ENCODE measurements around the gene SLC8A3. TPM values are rescaled to one million over a fixed set of nuclear protein-coding genes. Genes with fewer than 3 reads are reported as not detected.

The SLC8A3 gene
- total RNA-seq, 1 experiment from 2014 or later = not detected

DNA sequence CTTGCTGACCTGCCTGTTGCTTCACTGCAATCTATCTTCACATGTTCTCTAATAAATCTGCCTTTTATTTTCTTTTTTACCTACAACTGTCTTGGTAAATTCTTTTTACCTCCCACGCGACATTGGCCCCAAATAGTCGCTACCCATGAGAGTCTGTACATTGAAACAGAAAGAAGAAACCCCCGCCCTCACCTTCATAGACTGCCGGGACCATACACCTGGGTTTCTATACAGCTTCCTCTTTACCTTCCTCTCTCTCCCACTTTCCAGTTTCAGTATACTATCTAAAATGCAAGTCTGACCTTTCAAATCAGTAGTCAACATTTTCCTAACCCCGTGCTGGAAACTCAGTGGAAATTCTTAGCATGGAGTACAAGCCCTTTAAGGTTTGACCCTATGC, 4.8 kb downstream of the SLC8A3 start:
- no TSS peak for BruUV-seq (replicated peaks)
- no peak overlapping the region for H3K27ac Mint-ChIP-seq (ENCODE audit: unreplicated experiment)
- ChIA-PET POLR2A (no interaction called here), CTCF (no interaction called here)
- H3K9me3 Mint-ChIP-seq (ENCODE audit: unreplicated experiment) = no peaks in the 10 kb centered on the region
- Histone ChIP-seq H3K9me3 (no peaks in the 10 kb centered on the region), H3K4me1 (no peaks in the 10 kb centered on the region; the same call in 1 of the 2 replicates), H3K36me3 (ENCODE audit: control insufficient read depth, insufficient read depth, low read length) (no peaks in the 10 kb centered on the region), H3K4me3 (ENCODE audit: low read depth, low read length) (no peak overlapping the region), H3K27me3 (replicated peaks; ENCODE audit: control insufficient read depth, insufficient read depth, low read length) (peaks cover 1% of the 10 kb centered on the region; the same call in 1 of the 2 replicates)
- H3K27me3 Mint-ChIP-seq (ENCODE audit: insufficient read depth, unreplicated experiment) = peaks cover 13% of the 10 kb centered on the region
- no peak overlapping the region for H3K4me3 Mint-ChIP-seq (ENCODE audit: unreplicated experiment)
- H3K36me3 Mint-ChIP-seq (ENCODE audit: insufficient read depth, unreplicated experiment) = no peaks in the 10 kb centered on the region
- TF ChIP-seq, protein P1, sequence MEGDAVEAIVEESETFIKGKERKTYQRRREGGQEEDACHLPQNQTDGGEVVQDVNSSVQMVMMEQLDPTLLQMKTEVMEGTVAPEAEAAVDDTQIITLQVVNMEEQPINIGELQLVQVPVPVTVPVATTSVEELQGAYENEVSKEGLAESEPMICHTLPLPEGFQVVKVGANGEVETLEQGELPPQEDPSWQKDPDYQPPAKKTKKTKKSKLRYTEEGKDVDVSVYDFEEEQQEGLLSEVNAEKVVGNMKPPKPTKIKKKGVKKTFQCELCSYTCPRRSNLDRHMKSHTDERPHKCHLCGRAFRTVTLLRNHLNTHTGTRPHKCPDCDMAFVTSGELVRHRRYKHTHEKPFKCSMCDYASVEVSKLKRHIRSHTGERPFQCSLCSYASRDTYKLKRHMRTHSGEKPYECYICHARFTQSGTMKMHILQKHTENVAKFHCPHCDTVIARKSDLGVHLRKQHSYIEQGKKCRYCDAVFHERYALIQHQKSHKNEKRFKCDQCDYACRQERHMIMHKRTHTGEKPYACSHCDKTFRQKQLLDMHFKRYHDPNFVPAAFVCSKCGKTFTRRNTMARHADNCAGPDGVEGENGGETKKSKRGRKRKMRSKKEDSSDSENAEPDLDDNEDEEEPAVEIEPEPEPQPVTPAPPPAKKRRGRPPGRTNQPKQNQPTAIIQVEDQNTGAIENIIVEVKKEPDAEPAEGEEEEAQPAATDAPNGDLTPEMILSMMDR (IDR thresholded peaks at IDR 0.05; ENCODE audit: insufficient read depth in 1 of 2, low read depth in 1 of 2, low read length in 1 of 2, severe bottlenecking in 1 of 2, unreplicated experiment in 1 of 2) = no peak
- H3K4me1 Mint-ChIP-seq (ENCODE audit: low read depth, unreplicated experiment) = no peaks in the 10 kb centered on the region
- DNase-seq = no peak
- intact Hi-C loops (cut with micrococcal nuclease; ENCODE audit: unreplicated experiment) = no loop called here

GRCh38 chr14:70181276-70181675, 7.5 kb downstream of the SLC8A3 start:
- BruUV-seq (replicated peaks) = no TSS peak
- TF ChIP-seq, protein P1 (IDR thresholded peaks at IDR 0.05; ENCODE audit: insufficient read depth in 1 of 2, low read depth in 1 of 2, low read length in 1 of 2, severe bottlenecking in 1 of 2, unreplicated experiment in 1 of 2) = no peak
- Mint-ChIP-seq H3K27ac (ENCODE audit: unreplicated experiment) (no peak overlapping the region), H3K27me3 (ENCODE audit: insufficient read depth, unreplicated experiment) (peaks cover 10% of the 10 kb centered on the region), H3K4me3 (ENCODE audit: unreplicated experiment) (no peak overlapping the region), H3K4me1 (ENCODE audit: low read depth, unreplicated experiment) (no peaks in the 10 kb centered on the region), H3K36me3 (ENCODE audit: insufficient read depth, unreplicated experiment) (no peaks in the 10 kb centered on the region), H3K9me3 (ENCODE audit: unreplicated experiment) (no peaks in the 10 kb centered on the region)
- intact Hi-C loops (cut with micrococcal nuclease; ENCODE audit: unreplicated experiment) = no loop called here
- Histone ChIP-seq H3K4me1 (no peaks in the 10 kb centered on the region), H3K9me3 (no peaks in the 10 kb centered on the region), H3K36me3 (ENCODE audit: control insufficient read depth, insufficient read depth, low read length) (no peaks in the 10 kb centered on the region), H3K4me3 (ENCODE audit: low read depth, low read length) (no peak overlapping the region), H3K27me3 (replicated peaks; ENCODE audit: control insufficient read depth, insufficient read depth, low read length) (no peaks in the 10 kb centered on the region; the same call in 1 of the 2 replicates)
- ChIA-PET CTCF (no interaction called here), POLR2A (no interaction called here)
- DNase-seq = no peak

DNA sequence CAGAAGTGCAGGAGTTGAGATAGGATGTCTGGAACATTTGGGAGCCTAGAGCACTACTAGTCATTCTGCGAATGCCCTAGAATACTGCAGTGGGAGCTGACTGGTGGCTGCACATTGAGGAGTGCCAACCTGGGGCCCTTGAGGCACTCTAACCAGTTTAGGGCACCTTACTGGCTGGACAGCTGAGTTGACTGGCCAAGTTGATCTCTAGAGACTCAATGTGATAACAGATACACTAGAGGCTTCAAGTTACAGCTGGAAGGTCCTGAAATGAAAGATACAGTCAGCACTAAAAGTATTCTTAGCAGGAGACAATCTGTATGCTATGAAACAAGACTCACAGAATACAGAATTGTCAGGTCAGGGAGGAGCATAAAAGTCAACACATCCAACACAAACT, 8.0 kb downstream of the SLC8A3 start:
- ChIA-PET POLR2A (no interaction called here), CTCF (no interaction called here)
- intact Hi-C loops (cut with micrococcal nuclease; ENCODE audit: unreplicated experiment) = no loop called here
- no peak overlapping the region for H3K27ac Mint-ChIP-seq (ENCODE audit: unreplicated experiment)
- H3K4me1 ChIP-seq = no peaks in the 10 kb centered on the region
- TF ChIP-seq, protein P1 (IDR thresholded peaks at IDR 0.05; ENCODE audit: insufficient read depth in 1 of 2, low read depth in 1 of 2, low read length in 1 of 2, severe bottlenecking in 1 of 2, unreplicated experiment in 1 of 2) = no peak
- no peaks in the 10 kb centered on the region for H3K9me3 ChIP-seq
- H3K36me3 Mint-ChIP-seq (ENCODE audit: insufficient read depth, unreplicated experiment) = no peaks in the 10 kb centered on the region
- H3K4me3 ChIP-seq (ENCODE audit: low read depth, low read length) = no peak overlapping the region
- peaks cover 10% of the 10 kb centered on the region for H3K27me3 Mint-ChIP-seq (ENCODE audit: insufficient read depth, unreplicated experiment)
- no peaks in the 10 kb centered on the region; the same call in 1 of the 2 replicates for H3K27me3 ChIP-seq (replicated peaks; ENCODE audit: control insufficient read depth, insufficient read depth, low read length)
- no peak overlapping the region for H3K4me3 Mint-ChIP-seq (ENCODE audit: unreplicated experiment)
- no peak for DNase-seq
- H3K9me3 Mint-ChIP-seq (ENCODE audit: unreplicated experiment) = no peaks in the 10 kb centered on the region
- BruUV-seq (replicated peaks) = no TSS peak
- no peaks in the 10 kb centered on the region for H3K36me3 ChIP-seq (ENCODE audit: control insufficient read depth, insufficient read depth, low read length)
- no peaks in the 10 kb centered on the region for H3K4me1 Mint-ChIP-seq (ENCODE audit: low read depth, unreplicated experiment)

Measured in Caco-2 (cell line).